Prostate gland (tissue), 2 donors: ENCODE results near the gene EXD3. TPM values are rescaled to one million over a fixed set of nuclear protein-coding genes. Genes with fewer than 3 reads are reported as not detected.

ENCODE experiments used
- DNase-seq: peaks from one replicate; pipeline ENCODE4 v3.0.0-alpha.2; 2019; ENCODE audit warnings: low spot score
- H3K27ac ChIP-seq, 2 donors: fragments of 200-600 bp; sonication (generic); 2 replicates each; pipeline ENCODE4 v1.5.1; 2017 to 2019
- H3K27me3 ChIP-seq: fragments of 200-600 bp; sonication (generic); replicated peaks from 2 replicates; pipeline ENCODE4 v1.5.1; 2019; ENCODE audit not compliant: insufficient read depth
- H3K36me3 ChIP-seq, 2 donors: fragments of 200-600 bp; sonication (generic); 1 replicate in 1 of 2; 2 replicates in 1 of 2; pipeline versions ENCODE4 v1.5.1 to v1.8.1; 2017 to 2019
- H3K4me1 ChIP-seq: fragments of 200-600 bp; sonication (generic); replicated peaks from 2 replicates; pipeline ENCODE4 v1.5.1; 2019
- H3K4me3 ChIP-seq, 2 donors: fragments of 200-600 bp; sonication (generic); 2 replicates each; pipeline ENCODE4 v1.5.1; 2017 to 2019
- H3K9me3 ChIP-seq: fragments of 200-600 bp; sonication (generic); 2 replicates; pipeline ENCODE4 v1.5.1; 2017
- POLR2A ChIP-seq: fragments of 450-650 bp; IDR thresholded peaks from one replicate; pipeline ENCODE4 v1.6.1; 2016; ENCODE audit warnings: antibody characterized with exemption, mild to moderate bottlenecking
- POLR2AphosphoS5 ChIP-seq: sonication (generic); formaldehyde crosslinking; IDR thresholded peaks from one replicate; pipeline ENCODE4 v1.6.1; 2017; ENCODE audit warnings: antibody characterized with exemption
- WGBS: methylation state at CpG from one replicate; pipeline ENCODE4 v1.1.5; 2018; 5-methylcytosine and 5-hydroxymethylcytosine counted together
- intact Hi-C: fragments of 100-400 bp; cut with DNase I; formaldehyde crosslinking; loops from one replicate; pipeline ENCODE4 v1.14.2; 2022
- total RNA-seq, 2 donors: library from RNA; depleted of rRNA; stranded (reverse); fragments of >200 nt; gene quantifications; one replicate each; pipeline ENCODE4 v1.1.0, GENCODE V29; 2016
- TF ChIP-seq, protein P1 (sequence below), 4 experiments: fragments of 200-600 bp in 2 of 4; fragments of 450-650 bp in 2 of 4; sonication (generic) in 2 of 4; IDR thresholded peaks; 1 replicate in 3 of 4; 2 replicates in 1 of 4; pipeline ENCODE4 v1.5.1; 2016 to 2019; ENCODE audit warnings: antibody characterized with exemption in 4 of 4, mild to moderate bottlenecking in 2 of 4, moderate library complexity in 2 of 4

Gene EXD3
- total RNA-seq, 2 donors from 2014 or later: 32.6 to 44.8 TPM

DNA sequence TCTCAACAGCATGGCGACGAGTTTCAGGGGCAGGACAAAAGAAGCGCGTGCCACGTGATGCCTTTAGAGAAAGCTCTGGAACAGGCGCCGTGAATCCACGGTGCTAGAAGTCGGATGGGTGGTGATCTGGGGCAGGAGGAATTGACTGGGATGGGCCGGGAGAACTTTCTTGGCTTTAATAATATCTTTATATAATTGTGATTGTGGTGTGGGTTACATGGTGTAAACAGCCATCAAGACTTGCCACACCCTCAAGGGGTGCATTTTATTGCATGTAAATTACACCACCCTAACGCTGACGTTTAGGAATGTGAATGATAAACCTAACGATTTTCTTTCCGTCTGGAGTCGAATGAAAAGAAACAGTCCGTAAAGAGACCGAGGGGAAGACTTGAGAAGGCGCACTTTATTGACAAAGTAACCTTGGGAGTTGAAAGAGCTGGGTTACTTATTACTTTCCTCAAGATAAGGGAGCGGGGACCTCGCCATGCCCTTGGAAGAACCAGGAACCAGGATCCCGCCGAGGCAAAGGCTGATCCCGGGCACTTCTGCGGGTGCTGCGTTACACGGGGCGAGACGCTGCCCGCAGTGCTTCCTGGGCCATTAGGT is 129.4 kb downstream of the EXD3 start:
- Histone ChIP-seq H3K27ac (peak overlapping the region; percentile 72 to 94), H3K9me3 (no peaks in the 10 kb centered on the region), H3K27me3 (no peaks in the 10 kb centered on the region), H3K36me3 (no peaks in the 10 kb centered on the region), H3K4me1 (peaks cover 12% of the 10 kb centered on the region), H3K4me3 (no peak overlapping the region)
- TF ChIP-seq, protein P1, sequence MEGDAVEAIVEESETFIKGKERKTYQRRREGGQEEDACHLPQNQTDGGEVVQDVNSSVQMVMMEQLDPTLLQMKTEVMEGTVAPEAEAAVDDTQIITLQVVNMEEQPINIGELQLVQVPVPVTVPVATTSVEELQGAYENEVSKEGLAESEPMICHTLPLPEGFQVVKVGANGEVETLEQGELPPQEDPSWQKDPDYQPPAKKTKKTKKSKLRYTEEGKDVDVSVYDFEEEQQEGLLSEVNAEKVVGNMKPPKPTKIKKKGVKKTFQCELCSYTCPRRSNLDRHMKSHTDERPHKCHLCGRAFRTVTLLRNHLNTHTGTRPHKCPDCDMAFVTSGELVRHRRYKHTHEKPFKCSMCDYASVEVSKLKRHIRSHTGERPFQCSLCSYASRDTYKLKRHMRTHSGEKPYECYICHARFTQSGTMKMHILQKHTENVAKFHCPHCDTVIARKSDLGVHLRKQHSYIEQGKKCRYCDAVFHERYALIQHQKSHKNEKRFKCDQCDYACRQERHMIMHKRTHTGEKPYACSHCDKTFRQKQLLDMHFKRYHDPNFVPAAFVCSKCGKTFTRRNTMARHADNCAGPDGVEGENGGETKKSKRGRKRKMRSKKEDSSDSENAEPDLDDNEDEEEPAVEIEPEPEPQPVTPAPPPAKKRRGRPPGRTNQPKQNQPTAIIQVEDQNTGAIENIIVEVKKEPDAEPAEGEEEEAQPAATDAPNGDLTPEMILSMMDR (IDR thresholded peaks at IDR 0.05): no peak
- no peak for TF ChIP-seq POLR2A
- peak; percentile 22 for TF ChIP-seq POLR2AphosphoS5
- WGBS: 48% methylated on average over 29 of the region's 29 CpGs
- no peak for DNase-seq
- intact Hi-C loops: loop anchor here (10.0 kb wide), 2 partner anchors 111 to 231 kb away; no protein-coding TSS in a partner anchor

DNA sequence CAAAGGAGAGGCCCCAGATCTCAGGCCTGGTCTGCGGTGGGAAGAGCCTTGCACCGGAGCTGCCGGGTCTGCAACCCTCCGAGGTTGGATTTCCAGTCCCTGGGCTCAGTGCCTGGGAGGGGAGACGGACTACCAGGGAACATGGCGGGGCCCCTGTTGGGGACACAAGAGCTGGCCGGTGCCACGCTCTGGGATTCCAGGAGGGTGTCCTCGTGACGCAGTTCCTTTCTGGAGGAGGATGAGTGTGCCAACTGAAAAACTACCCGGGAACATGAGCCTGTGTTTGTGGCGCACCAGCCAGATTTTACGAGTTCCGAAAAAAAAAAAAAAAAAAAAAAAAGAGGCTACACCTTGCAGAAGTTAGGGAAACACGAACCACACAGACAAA is 129.9 kb downstream of the EXD3 start:
- H3K36me3 ChIP-seq: no peaks in the 10 kb centered on the region
- intact Hi-C loops: loop anchor here (10.0 kb wide), 2 partner anchors 112 to 232 kb away; no protein-coding TSS in a partner anchor
- no peaks in the 10 kb centered on the region for H3K9me3 ChIP-seq
- no peak overlapping the region for H3K4me3 ChIP-seq
- 38% methylated on average over 15 of the region's 15 CpGs for WGBS
- TF ChIP-seq POLR2A: no peak
- TF ChIP-seq POLR2AphosphoS5: peak; percentile 53
- TF ChIP-seq, protein P1 (IDR thresholded peaks at IDR 0.05): no peak
- no peaks in the 10 kb centered on the region for H3K27me3 ChIP-seq
- peak overlapping the region; percentile 72 to 94 for H3K27ac ChIP-seq
- peak; percentile 63 for DNase-seq
- peaks cover 10% of the 10 kb centered on the region for H3K4me1 ChIP-seq

- Histone ChIP-seq H3K27me3 (no peaks in the 10 kb centered on the region), H3K4me3 (no peak overlapping the region), H3K4me1 (no peaks in the 10 kb centered on the region), H3K9me3 (no peaks in the 10 kb centered on the region), H3K27ac (no peak overlapping the region), H3K36me3 (no peaks in the 10 kb centered on the region)
- peak; percentile 80 for DNase-seq
- WGBS: 42% methylated on average over 14 of the region's 14 CpGs
- intact Hi-C loops: no loop called here
- TF ChIP-seq POLR2AphosphoS5: peak; percentile 70
- TF ChIP-seq, protein P1 (IDR thresholded peaks at IDR 0.05): peak in 3 of 4 experiments; percentile 69 to 79 (median 75)
- TF ChIP-seq POLR2A: no peak
These were observed 136.0 kb downstream of the EXD3 start for GRCh38 chr9:137286975-137287383.

- Histone ChIP-seq H3K9me3 (no peaks in the 10 kb centered on the region), H3K27me3 (peaks cover 3% of the 10 kb centered on the region), H3K36me3 (no peaks in the 10 kb centered on the region), H3K4me3 (no peak overlapping the region), H3K4me1 (peaks cover 7% of the 10 kb centered on the region), H3K27ac (no peak overlapping the region)
- intact Hi-C loops: no loop called here
- 72% methylated on average over 19 of the region's 39 CpGs for WGBS
- DNase-seq: no peak
- TF ChIP-seq POLR2A: no peak
- TF ChIP-seq POLR2AphosphoS5: no peak
- TF ChIP-seq, protein P1 (IDR thresholded peaks at IDR 0.05): no peak
These were observed 141.4 kb downstream of the EXD3 start for GRCh38 chr9:137281345-137282116.
